ENCODE data around the gene PLA2G4E.

GRCh38 chr15:42012241-42012640 lies 8.6 kb downstream of the PLA2G4E start:
- no peak for TF ChIP-seq CTCF (conservative IDR thresholded peaks at IDR 0.05 in 1 of 2, IDR thresholded peaks at IDR 0.05 in 1 of 2; ENCODE audit: low read depth in 1 of 2, low read length in 2 of 2)
- no peak for TF ChIP-seq EZH2 (IDR thresholded peaks at IDR 0.05; ENCODE audit: low read length, missing control alignments)

All from fibroblast of lung (primary cell).